ENCODE measurements around the gene PEBP1. TPM values are rescaled to one million over a fixed set of nuclear protein-coding genes. Genes with fewer than 3 reads are reported as not detected.

Gene PEBP1
- total and polyA plus RNA-seq, 8 donors: 167 to 279 (median 226) TPM

GRCh38 chr12:118175823-118176447 is 40.0 kb downstream of the PEBP1 start:
- ATAC-seq (peak; percentile 54), DNase-seq (no peak)
- Histone ChIP-seq H3K4me3 (no peak overlapping the region), H3K4me1 (peaks cover 0 to 6% of the 10 kb centered on the region in 2 donors), H3K27me3 (no peaks in the 10 kb centered on the region), H3K9me3 (no peaks in the 10 kb centered on the region), H3K36me3 (peaks cover 0 to 95% of the 10 kb centered on the region in 2 donors), H3K27ac (peak overlapping the region in 1 of 2 donors; percentile 33)
- TF ChIP-seq CTCF (IDR thresholded peaks at IDR 0.05): no peak
- intact Hi-C loops (cut with DNase I): no loop called here

- no peak for DNase-seq
- intact Hi-C loops (cut with DNase I): loop anchor here in 1 of 2 donors (5.0 kb wide), 1 partner anchor 194 kb away; the partner anchor contains the start of gene SUDS3
- no peaks in the 10 kb centered on the region for H3K27me3 ChIP-seq
- H3K4me3 ChIP-seq: no peak overlapping the region
- H3K4me1 ChIP-seq: peaks cover 0 to 13% of the 10 kb centered on the region in 2 donors
- H3K36me3 ChIP-seq: peaks cover 0 to 34% of the 10 kb centered on the region in 2 donors
- no peaks in the 10 kb centered on the region for H3K9me3 ChIP-seq
- H3K27ac ChIP-seq: no peak overlapping the region
- ATAC-seq: no peak
- no peak for TF ChIP-seq CTCF (IDR thresholded peaks at IDR 0.05)
These were observed 47.2 kb downstream of the PEBP1 start for GRCh38 chr12:118183155-118183554.

GRCh38 chr12:118183711-118184110 is 47.8 kb downstream of the PEBP1 start:
- Histone ChIP-seq H3K27ac (no peak overlapping the region), H3K27me3 (no peaks in the 10 kb centered on the region), H3K36me3 (peaks cover 0 to 29% of the 10 kb centered on the region in 2 donors), H3K4me3 (no peak overlapping the region), H3K4me1 (peaks cover 0 to 13% of the 10 kb centered on the region in 2 donors), H3K9me3 (no peaks in the 10 kb centered on the region)
- intact Hi-C loops (cut with DNase I): loop anchor here in 1 of 2 donors (5.0 kb wide), 1 partner anchor 194 kb away; the partner anchor contains the start of gene SUDS3
- ATAC-seq: no peak
- TF ChIP-seq CTCF (IDR thresholded peaks at IDR 0.05): no peak
- no peak for DNase-seq

- DNase-seq (no peak), ATAC-seq (no peak)
- intact Hi-C loops (cut with DNase I): no loop called here
- Histone ChIP-seq H3K27ac (no peak overlapping the region), H3K27me3 (no peaks in the 10 kb centered on the region), H3K9me3 (no peaks in the 10 kb centered on the region), H3K4me3 (no peak overlapping the region), H3K4me1 (peaks cover 0 to 18% of the 10 kb centered on the region in 2 donors), H3K36me3 (peaks cover 0 to 19% of the 10 kb centered on the region in 2 donors)
- no peak for TF ChIP-seq CTCF (IDR thresholded peaks at IDR 0.05)
These were observed 49.9 kb downstream of the PEBP1 start for GRCh38 chr12:118185602-118186397.
